Upper lobe of right lung (tissue), 1 donor: Measurements from ENCODE around the gene MCL1. TPM values are rescaled to one million over a fixed set of nuclear protein-coding genes. Genes with fewer than 3 reads are reported as not detected.
"Not testable (repeated sequence)": the region's sequence is repeated elsewhere in the genome, so short reads cannot be mapped to it uniquely, and the experiment has no call there.

Source experiments
- ATAC-seq: fragments of 200-7000 bp; cut with Tn5 transposase; one replicate; pipeline ENCODE4 v1.9.1; 2020; ENCODE audit warnings: mild to moderate bottlenecking, moderate library complexity
- DNase-seq: peaks from one replicate; pipeline ENCODE4 v3.0.0-alpha.2; 2020
- H3K27ac ChIP-seq: fragments of 200-600 bp; one replicate; pipeline ENCODE4 v1.8.0; 2022
- H3K27me3 ChIP-seq: fragments of 200-600 bp; one replicate; pipeline ENCODE4 v1.8.0; 2022; ENCODE audit warnings: mild to moderate bottlenecking
- H3K36me3 ChIP-seq: fragments of 200-600 bp; one replicate; pipeline ENCODE4 v1.8.0; 2022
- H3K4me1 ChIP-seq: fragments of 200-600 bp; one replicate; pipeline ENCODE4 v1.8.0; 2022
- H3K4me3 ChIP-seq: fragments of 200-600 bp; one replicate; pipeline ENCODE4 v1.8.0; 2022; ENCODE audit warnings: mild to moderate bottlenecking
- H3K9me3 ChIP-seq: fragments of 200-600 bp; one replicate; pipeline ENCODE4 v1.8.0; 2022
- CTCF ChIP-seq: fragments of 200-600 bp; IDR thresholded peaks from one replicate; pipeline ENCODE4 v1.8.0; 2022; ENCODE audit warnings: antibody characterized with exemption
- intact Hi-C: fragments of 100-400 bp; cut with DNase I; formaldehyde crosslinking; loops from one replicate; pipeline ENCODE4 v1.11.0; 2022
- total RNA-seq: library from RNA; stranded (reverse); fragmentation: NEBNext Ultra II Directional; extraction: Animal tissue kit (Norgen Biotek cat#: 25700); gene quantifications from one replicate; pipeline ENCODE4 v1.2.1, GENCODE V29; 2021
- donor health status: DM: no; HTN: yes; CAD: no; lungs with severe emphysema.

Gene MCL1
- total RNA-seq, 1 donor from 2014 or later: 325 TPM

GRCh38 chr1:150575518-150576366 lies 3.7 kb downstream of the MCL1 start:
- intact Hi-C loops: loop anchor here (10.0 kb wide), 1 partner anchor 49 kb away; the partner anchor contains the start of gene ENSA
- H3K4me1 ChIP-seq: peaks cover 54% of the 10 kb centered on the region
- no peaks in the 10 kb centered on the region for H3K27me3 ChIP-seq
- no peak for ATAC-seq
- DNase-seq: peak; percentile 1
- no peaks in the 10 kb centered on the region for H3K9me3 ChIP-seq
- H3K27ac ChIP-seq: peak overlapping the region; percentile 100
- peaks cover 77% of the 10 kb centered on the region for H3K36me3 ChIP-seq
- peak overlapping the region; percentile 88 for H3K4me3 ChIP-seq
- no peak for TF ChIP-seq CTCF

GRCh38 chr1:150575072-150575489 lies 4.3 kb downstream of the MCL1 start:
- Histone ChIP-seq H3K4me3 (peak overlapping the region; percentile 88), H3K27me3 (no peaks in the 10 kb centered on the region), H3K4me1 (peaks cover 56% of the 10 kb centered on the region), H3K9me3 (no peaks in the 10 kb centered on the region), H3K36me3 (peaks cover 83% of the 10 kb centered on the region), H3K27ac (peak overlapping the region; percentile 100)
- no peak for DNase-seq
- intact Hi-C loops: loop anchor here (10.0 kb wide), 1 partner anchor 50 kb away; the partner anchor contains the start of gene ENSA
- no peak for ATAC-seq
- TF ChIP-seq CTCF: no peak

GRCh38 chr1:150574260-150575071 lies 4.9 kb downstream of the MCL1 start:
- H3K36me3 ChIP-seq: peaks cover 88% of the 10 kb centered on the region
- ATAC-seq (no peak), DNase-seq (no peak)
- H3K4me3 ChIP-seq: peak overlapping the region; percentile 88
- no peaks in the 10 kb centered on the region for H3K9me3 ChIP-seq
- no peak for TF ChIP-seq CTCF
- peak overlapping the region; percentile 100 for H3K27ac ChIP-seq
- intact Hi-C loops: loop anchor here (10.0 kb wide), 1 partner anchor 50 kb away; the partner anchor contains the start of gene ENSA
- H3K27me3 ChIP-seq: no peaks in the 10 kb centered on the region
- peaks cover 63% of the 10 kb centered on the region for H3K4me1 ChIP-seq

DNA sequence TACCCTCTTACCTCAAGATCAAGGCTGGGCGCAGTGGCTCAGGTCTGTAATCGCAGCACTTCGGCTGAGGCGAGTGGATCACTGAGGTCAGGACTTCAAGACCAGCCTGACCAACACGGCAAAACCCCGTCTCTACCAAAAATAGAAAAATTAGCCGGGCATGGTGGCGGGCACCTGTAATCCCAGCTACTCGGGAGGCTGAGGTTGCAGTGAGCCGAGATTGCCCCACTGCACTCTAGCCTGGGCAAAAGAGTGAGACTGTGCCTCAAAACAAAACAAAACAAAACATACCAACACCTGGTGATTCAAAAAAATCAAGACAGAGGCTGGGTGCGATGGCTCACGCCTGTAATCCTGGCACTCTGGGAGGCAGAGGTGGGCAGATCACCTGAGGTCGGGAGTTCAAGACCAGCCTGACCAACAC lies 5.8 kb downstream of the MCL1 start:
- peaks cover 71% of the 10 kb centered on the region for H3K4me1 ChIP-seq
- H3K9me3 ChIP-seq, H3K27me3 ChIP-seq, ATAC-seq: not testable (repeated sequence)
- H3K4me3 ChIP-seq: peak overlapping the region; percentile 88
- H3K36me3 ChIP-seq: peaks cover 88% of the 10 kb centered on the region
- peak overlapping the region; percentile 100 for H3K27ac ChIP-seq
- intact Hi-C loops: loop anchor here (10.0 kb wide), 1 partner anchor 51 kb away; the partner anchor contains the start of gene ENSA
- peak; percentile 67 for DNase-seq

- TF ChIP-seq CTCF: no peak
- no peak for ATAC-seq
- no peaks in the 10 kb centered on the region for H3K27me3 ChIP-seq
- no peak for DNase-seq
- H3K4me3 ChIP-seq: peak overlapping the region; percentile 88
- peak overlapping the region; percentile 100 for H3K27ac ChIP-seq
- H3K4me1 ChIP-seq: peaks cover 74% of the 10 kb centered on the region
- peaks cover 84% of the 10 kb centered on the region for H3K36me3 ChIP-seq
- no peaks in the 10 kb centered on the region for H3K9me3 ChIP-seq
- intact Hi-C loops: loop anchor here (10.0 kb wide), 1 partner anchor 52 kb away; the partner anchor contains the start of gene ENSA
These were observed 6.3 kb downstream of the MCL1 start for GRCh38 chr1:150572918-150573647.
